Endothelial cell (in vitro differentiated cells): ENCODE data around the gene PHACTR1. TPM values are rescaled to one million over a fixed set of nuclear protein-coding genes. Genes with fewer than 3 reads are reported as not detected.

Source experiments
- DNase-seq: peaks from one replicate; pipeline ENCODE4 v3.0.0; 2021; ENCODE audit warnings: low spot score
- H3K27ac Mint-ChIP-seq: one replicate; pipeline ENCODE4 v1.8.0; 2021; ENCODE audit warnings: mixed read lengths, inconsistent platforms; ENCODE audit not compliant: unreplicated experiment
- H3K27me3 Mint-ChIP-seq: one replicate; pipeline ENCODE4 v1.8.0; 2021; ENCODE audit warnings: mild to moderate bottlenecking, moderate library complexity, mixed read lengths, inconsistent platforms; ENCODE audit not compliant: unreplicated experiment
- H3K36me3 Mint-ChIP-seq: one replicate; pipeline ENCODE4 v1.8.0; 2021; ENCODE audit warnings: mild to moderate bottlenecking, low read depth, mixed read lengths, inconsistent platforms; ENCODE audit not compliant: unreplicated experiment
- H3K4me1 Mint-ChIP-seq: one replicate; pipeline ENCODE4 v1.8.0; 2021; ENCODE audit warnings: mild to moderate bottlenecking, mixed read lengths, inconsistent platforms; ENCODE audit not compliant: unreplicated experiment
- H3K4me3 Mint-ChIP-seq: one replicate; pipeline ENCODE4 v1.8.0; 2021; ENCODE audit warnings: mild to moderate bottlenecking, mixed read lengths, inconsistent platforms; ENCODE audit not compliant: unreplicated experiment
- H3K9me3 Mint-ChIP-seq: one replicate; pipeline ENCODE4 v1.8.0; 2021; ENCODE audit warnings: mixed read lengths, inconsistent platforms; ENCODE audit not compliant: unreplicated experiment
- CTCF ChIP-seq: fragments of 200-600 bp; sonication (generic); IDR thresholded peaks from one replicate; pipeline ENCODE4 v1.5.0; 2021; ENCODE audit warnings: antibody characterized with exemption; ENCODE audit not compliant: unreplicated experiment
- total RNA-seq: library from RNA; stranded (reverse); fragmentation: NEBNext Ultra II Directional; extraction: Animal tissue kit (Norgen Biotek cat#: 25700); gene quantifications from one replicate; pipeline ENCODE4 v1.2.1, GENCODE V29; 2021; ENCODE audit not compliant: unreplicated experiment

The PHACTR1 gene
- total RNA-seq, 1 donor from 2014 or later, result 39.9 TPM

GRCh38 chr6:13298446-13298845 lies 581.9 kb downstream of the PHACTR1 start:
- Mint-ChIP-seq H3K4me1 (no peaks in the 10 kb centered on the region), H3K27me3 (peaks cover 3% of the 10 kb centered on the region), H3K36me3 (peaks cover 72% of the 10 kb centered on the region), H3K9me3 (no peaks in the 10 kb centered on the region), H3K27ac (no peak overlapping the region), H3K4me3 (peak overlapping the region; percentile 22)
- DNase-seq, result no peak
- TF ChIP-seq CTCF, result no peak

GRCh38 chr6:13299403-13299821 lies 582.8 kb downstream of the PHACTR1 start:
- Mint-ChIP-seq H3K27me3 (peaks cover 3% of the 10 kb centered on the region), H3K36me3 (peaks cover 70% of the 10 kb centered on the region), H3K27ac (no peak overlapping the region), H3K4me1 (no peaks in the 10 kb centered on the region), H3K4me3 (no peak overlapping the region), H3K9me3 (no peaks in the 10 kb centered on the region)
- no peak for DNase-seq
- no peak for TF ChIP-seq CTCF

- Mint-ChIP-seq H3K4me3 (no peak overlapping the region), H3K36me3 (peaks cover 69% of the 10 kb centered on the region), H3K27ac (no peak overlapping the region), H3K27me3 (peaks cover 3% of the 10 kb centered on the region), H3K4me1 (no peaks in the 10 kb centered on the region), H3K9me3 (no peaks in the 10 kb centered on the region)
- TF ChIP-seq CTCF, result no peak
- DNase-seq, result no peak
Observed at GRCh38 chr6:13299918-13300317, 583.4 kb downstream of the PHACTR1 start.

GRCh38 chr6:13300643-13301590 lies 584.4 kb downstream of the PHACTR1 start:
- DNase-seq, result no peak
- Mint-ChIP-seq H3K9me3 (no peaks in the 10 kb centered on the region), H3K27me3 (peaks cover 3% of the 10 kb centered on the region), H3K4me3 (peak overlapping the region; percentile 45), H3K4me1 (no peaks in the 10 kb centered on the region), H3K36me3 (peaks cover 62% of the 10 kb centered on the region), H3K27ac (peak overlapping the region; percentile 4)
- no peak for TF ChIP-seq CTCF

GRCh38 chr6:13302291-13302690 lies 585.7 kb downstream of the PHACTR1 start:
- H3K9me3 Mint-ChIP-seq, result no peaks in the 10 kb centered on the region
- DNase-seq, result no peak
- peak overlapping the region; percentile 17 for H3K27ac Mint-ChIP-seq
- no peak overlapping the region for H3K4me3 Mint-ChIP-seq
- H3K27me3 Mint-ChIP-seq, result peaks cover 3% of the 10 kb centered on the region
- TF ChIP-seq CTCF, result no peak
- H3K4me1 Mint-ChIP-seq, result peaks cover 2% of the 10 kb centered on the region
- H3K36me3 Mint-ChIP-seq, result peaks cover 62% of the 10 kb centered on the region
